ENCODE results near the gene ZNF614.
A peak's percentile ranks its signal among the peaks of the same experiment; 100 is the strongest.
"Not testable (repeated sequence)": the region's sequence is repeated elsewhere in the genome, so short reads cannot be mapped to it uniquely, and the experiment has no call there.

Gene ZNF614

GRCh38 chr19:52028027-52028779, at the start of gene ZNF614:
ZNF614 (minus strand) TSS chr19:52028379; CDS start chr19:52025745, 2,634 bp downstream.
- DNase-seq (ENCODE audit: low read depth in 2 of 2), result peak; percentile 87 to 89
- H3K4me3 ChIP-seq (replicated peaks in 1 of 2; ENCODE audit: low read depth in 2 of 2, low read length in 2 of 2), result peak within 1 kb of the TSS; percentile 80 to 89
- TF ChIP-seq, protein P1, sequence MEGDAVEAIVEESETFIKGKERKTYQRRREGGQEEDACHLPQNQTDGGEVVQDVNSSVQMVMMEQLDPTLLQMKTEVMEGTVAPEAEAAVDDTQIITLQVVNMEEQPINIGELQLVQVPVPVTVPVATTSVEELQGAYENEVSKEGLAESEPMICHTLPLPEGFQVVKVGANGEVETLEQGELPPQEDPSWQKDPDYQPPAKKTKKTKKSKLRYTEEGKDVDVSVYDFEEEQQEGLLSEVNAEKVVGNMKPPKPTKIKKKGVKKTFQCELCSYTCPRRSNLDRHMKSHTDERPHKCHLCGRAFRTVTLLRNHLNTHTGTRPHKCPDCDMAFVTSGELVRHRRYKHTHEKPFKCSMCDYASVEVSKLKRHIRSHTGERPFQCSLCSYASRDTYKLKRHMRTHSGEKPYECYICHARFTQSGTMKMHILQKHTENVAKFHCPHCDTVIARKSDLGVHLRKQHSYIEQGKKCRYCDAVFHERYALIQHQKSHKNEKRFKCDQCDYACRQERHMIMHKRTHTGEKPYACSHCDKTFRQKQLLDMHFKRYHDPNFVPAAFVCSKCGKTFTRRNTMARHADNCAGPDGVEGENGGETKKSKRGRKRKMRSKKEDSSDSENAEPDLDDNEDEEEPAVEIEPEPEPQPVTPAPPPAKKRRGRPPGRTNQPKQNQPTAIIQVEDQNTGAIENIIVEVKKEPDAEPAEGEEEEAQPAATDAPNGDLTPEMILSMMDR (IDR thresholded peaks at IDR 0.05; ENCODE audit: low read depth, low read length), result no peak

DNA sequence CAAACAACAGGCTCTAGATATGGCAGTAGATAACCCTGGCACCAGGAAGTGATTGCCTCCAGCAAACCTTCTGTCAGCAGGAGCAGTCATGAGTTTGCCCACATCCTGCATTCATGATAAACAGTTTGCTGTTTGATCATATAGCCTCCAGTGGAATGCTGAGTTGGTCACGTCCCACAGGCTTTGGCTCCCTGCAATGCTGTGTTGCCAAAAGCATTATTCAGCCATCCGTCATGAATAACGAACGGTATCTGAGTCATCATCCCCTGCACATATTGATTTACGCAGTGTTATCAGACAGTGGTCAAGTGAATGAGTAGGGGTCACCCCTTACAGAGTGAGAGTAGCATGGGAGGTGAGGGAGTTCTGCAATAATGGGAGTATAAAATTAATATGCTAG, 42.3 kb upstream of the ZNF614 start:
- DNase-seq (ENCODE audit: low read depth in 2 of 2), result peak; percentile 42 to 91
- H3K4me3 ChIP-seq (replicated peaks in 1 of 2; ENCODE audit: low read depth in 2 of 2, low read length in 2 of 2), result no peak overlapping the region

DNA sequence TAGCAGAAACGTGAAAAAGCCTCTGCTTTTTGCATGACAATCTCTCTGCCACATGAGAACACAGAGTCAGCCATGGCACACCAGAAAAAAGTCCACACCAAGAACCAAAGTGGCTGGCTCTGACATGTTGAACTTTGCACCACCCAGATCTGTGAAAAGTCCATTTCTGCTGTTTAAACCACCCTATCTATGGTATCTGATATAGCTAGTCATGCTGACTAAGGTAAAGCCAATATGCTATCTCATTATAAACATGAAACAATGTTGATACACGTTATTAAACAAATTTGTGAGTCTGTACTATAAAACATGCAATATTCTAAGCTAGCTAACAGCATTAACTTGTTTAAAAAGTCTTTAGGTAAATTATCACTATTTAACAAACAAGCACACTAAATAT, 41.5 kb upstream of the ZNF614 start:
- DNase-seq (ENCODE audit: low read depth in 2 of 2), result no peak
- TF ChIP-seq, protein P1 (IDR thresholded peaks at IDR 0.05; ENCODE audit: low read depth, low read length), result no peak
- H3K4me3 ChIP-seq (replicated peaks in 1 of 2; ENCODE audit: low read depth in 2 of 2, low read length in 2 of 2), result no peak overlapping the region

More for the DNA sequence above, 42.3 kb upstream of the ZNF614 start:
- TF ChIP-seq, protein P1 (IDR thresholded peaks at IDR 0.05; ENCODE audit: low read depth, low read length), result no peak

DNA sequence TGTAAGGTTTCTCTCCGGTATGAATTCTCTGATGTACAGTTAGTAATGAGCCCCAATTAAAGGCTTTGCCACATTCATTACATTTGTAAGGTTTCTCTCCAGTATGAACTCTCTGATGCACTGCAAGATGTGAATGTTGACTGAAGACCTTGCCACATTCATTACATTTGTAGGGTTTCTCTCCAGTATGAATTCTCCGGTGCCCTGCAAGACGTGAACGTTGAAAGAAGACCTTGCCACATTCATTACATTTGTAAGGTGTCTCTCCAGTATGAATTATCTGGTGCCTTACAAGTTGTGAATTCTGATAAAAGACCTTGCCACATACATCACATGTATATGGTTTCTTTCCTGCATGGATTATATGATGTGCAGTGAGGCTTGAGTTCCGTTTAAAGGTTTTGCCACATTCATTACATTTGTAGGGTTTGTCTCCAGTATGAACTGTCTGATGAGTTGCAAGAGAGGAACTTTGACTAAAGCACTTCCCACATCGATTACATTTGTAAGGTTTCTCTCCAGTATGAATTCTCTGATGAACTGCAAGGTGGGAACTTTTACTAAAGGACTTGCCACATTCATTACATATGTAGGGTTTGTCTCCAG, 38.2 kb upstream of the ZNF614 start:
- TF ChIP-seq, protein P1 (IDR thresholded peaks at IDR 0.05; ENCODE audit: low read depth, low read length), result no peak
- no peak for DNase-seq (ENCODE audit: low read depth in 2 of 2)
- no peak overlapping the region for H3K4me3 ChIP-seq (replicated peaks in 1 of 2; ENCODE audit: low read depth in 2 of 2, low read length in 2 of 2)

- TF ChIP-seq, protein P1 (IDR thresholded peaks at IDR 0.05; ENCODE audit: low read depth, low read length), result no peak
- no peak for DNase-seq (ENCODE audit: low read depth in 2 of 2)
- H3K4me3 ChIP-seq (replicated peaks in 1 of 2; ENCODE audit: low read depth in 2 of 2, low read length in 2 of 2), result no peak overlapping the region
Measured at GRCh38 chr19:52065399-52065798, 37.2 kb upstream of the ZNF614 start.

DNA sequence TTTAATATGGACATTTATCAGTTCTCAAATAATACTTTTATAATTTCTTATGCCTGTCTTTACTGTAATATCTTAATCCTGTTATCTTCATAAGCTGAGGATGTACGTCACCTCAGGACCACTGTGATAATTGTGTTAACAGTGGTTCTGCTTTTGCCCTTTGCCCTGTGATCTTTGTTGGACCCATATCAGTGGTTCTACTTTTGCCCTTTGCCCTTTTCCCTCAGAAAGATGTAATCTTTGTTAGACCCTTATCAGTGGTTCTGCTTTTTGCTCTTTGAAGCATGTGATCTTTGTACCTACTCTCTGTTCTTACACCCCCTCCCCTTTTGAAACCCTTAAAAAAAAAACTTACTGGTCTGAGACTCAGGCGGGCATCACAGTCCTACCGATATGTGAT, 28.3 kb upstream of the ZNF614 start:
- not testable (repeated sequence) for H3K4me3 ChIP-seq (replicated peaks in 1 of 2; ENCODE audit: low read depth in 2 of 2, low read length in 2 of 2); DNase-seq (ENCODE audit: low read depth in 2 of 2)

- not testable (repeated sequence) for DNase-seq (ENCODE audit: low read depth in 2 of 2)
Measured at GRCh38 chr19:52051736-52052135, 23.6 kb upstream of the ZNF614 start.

More at GRCh38 chr19:52051736-52052135, 23.6 kb upstream of the ZNF614 start:
- not testable (repeated sequence) for H3K4me3 ChIP-seq (replicated peaks in 1 of 2; ENCODE audit: low read depth in 2 of 2, low read length in 2 of 2)
